Measurements from ENCODE around the gene DNLZ.

The DNLZ gene

DNA sequence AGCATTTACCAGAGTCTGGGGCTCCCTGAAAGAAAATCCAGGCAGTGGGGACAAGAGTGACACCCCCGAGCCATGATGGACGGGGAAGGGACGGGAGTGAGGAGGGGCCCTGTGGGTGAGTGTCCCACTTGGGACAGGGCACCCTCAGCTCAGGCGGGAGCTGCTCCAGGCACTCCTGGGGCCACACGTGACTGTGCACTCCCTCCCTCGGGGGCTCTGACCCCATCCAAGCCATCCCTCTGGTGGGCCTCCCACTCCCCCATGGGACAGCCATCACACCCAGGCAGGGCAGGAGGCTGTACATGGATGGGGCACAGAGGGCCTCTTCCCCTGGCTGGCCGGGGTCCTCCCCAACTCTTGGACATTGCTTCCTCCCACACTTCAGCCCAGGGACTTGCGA, 12.9 kb upstream of the DNLZ start:
- H3K27ac Mint-ChIP-seq = no peak overlapping the region
- H3K27me3 Mint-ChIP-seq (ENCODE audit: low read depth, poor library complexity) = peaks cover 2% of the 10 kb centered on the region
- no peak for DNase-seq
- H3K4me1 Mint-ChIP-seq = peaks cover 22% of the 10 kb centered on the region
- TF ChIP-seq, protein P1, sequence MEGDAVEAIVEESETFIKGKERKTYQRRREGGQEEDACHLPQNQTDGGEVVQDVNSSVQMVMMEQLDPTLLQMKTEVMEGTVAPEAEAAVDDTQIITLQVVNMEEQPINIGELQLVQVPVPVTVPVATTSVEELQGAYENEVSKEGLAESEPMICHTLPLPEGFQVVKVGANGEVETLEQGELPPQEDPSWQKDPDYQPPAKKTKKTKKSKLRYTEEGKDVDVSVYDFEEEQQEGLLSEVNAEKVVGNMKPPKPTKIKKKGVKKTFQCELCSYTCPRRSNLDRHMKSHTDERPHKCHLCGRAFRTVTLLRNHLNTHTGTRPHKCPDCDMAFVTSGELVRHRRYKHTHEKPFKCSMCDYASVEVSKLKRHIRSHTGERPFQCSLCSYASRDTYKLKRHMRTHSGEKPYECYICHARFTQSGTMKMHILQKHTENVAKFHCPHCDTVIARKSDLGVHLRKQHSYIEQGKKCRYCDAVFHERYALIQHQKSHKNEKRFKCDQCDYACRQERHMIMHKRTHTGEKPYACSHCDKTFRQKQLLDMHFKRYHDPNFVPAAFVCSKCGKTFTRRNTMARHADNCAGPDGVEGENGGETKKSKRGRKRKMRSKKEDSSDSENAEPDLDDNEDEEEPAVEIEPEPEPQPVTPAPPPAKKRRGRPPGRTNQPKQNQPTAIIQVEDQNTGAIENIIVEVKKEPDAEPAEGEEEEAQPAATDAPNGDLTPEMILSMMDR (IDR thresholded peaks at IDR 0.05) = no peak
- H3K4me3 Mint-ChIP-seq = no peak overlapping the region
- no peaks in the 10 kb centered on the region for H3K9me3 Mint-ChIP-seq
- H3K36me3 Mint-ChIP-seq (ENCODE audit: low read depth) = no peaks in the 10 kb centered on the region

DNA sequence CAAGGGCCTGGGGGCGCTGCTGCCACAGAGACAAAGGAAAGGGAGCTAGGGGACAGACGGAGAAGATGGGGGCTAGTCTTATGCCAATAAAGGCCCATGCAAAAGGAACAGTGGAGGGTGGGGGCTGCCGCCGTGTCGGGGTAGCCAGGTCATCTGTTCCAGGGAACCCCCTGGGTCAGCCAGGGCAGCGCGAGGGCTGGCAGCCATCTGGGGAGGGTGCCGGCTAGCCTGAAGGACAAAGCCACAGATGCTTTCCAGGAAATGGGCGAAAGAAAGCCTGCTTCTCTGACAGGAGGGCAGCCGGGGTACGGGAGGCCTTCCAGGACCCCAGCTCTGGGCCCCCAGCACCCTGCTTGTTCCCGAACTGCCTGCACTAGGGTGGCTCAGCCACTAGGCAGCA, 11.6 kb upstream of the DNLZ start:
- peaks cover 22% of the 10 kb centered on the region for H3K4me1 Mint-ChIP-seq
- peaks cover 2% of the 10 kb centered on the region for H3K27me3 Mint-ChIP-seq (ENCODE audit: low read depth, poor library complexity)
- no peaks in the 10 kb centered on the region for H3K9me3 Mint-ChIP-seq
- peak overlapping the region; percentile 54 for H3K27ac Mint-ChIP-seq
- H3K36me3 Mint-ChIP-seq (ENCODE audit: low read depth) = no peaks in the 10 kb centered on the region
- TF ChIP-seq, protein P1 (IDR thresholded peaks at IDR 0.05) = no peak
- H3K4me3 Mint-ChIP-seq = no peak overlapping the region
- no peak for DNase-seq

DNA sequence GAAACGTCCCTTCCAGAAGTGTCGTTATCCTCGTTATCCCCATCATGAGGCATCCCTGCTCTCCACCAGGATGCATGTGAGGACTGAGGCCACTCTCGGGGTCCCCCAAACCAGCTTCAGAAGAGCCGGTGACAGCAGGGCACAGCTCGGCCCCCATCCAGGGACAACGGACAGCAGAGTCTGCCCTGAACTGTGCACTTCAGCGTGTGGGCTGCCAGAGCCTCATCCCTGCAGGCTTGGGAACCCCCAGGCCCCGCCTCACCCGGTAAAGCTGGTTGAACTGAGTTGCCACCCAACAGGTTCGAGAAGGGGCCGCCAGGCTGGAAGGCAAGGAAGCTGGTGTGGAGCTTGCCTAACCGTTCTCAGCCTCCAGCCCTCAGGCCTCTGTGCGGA, 10.6 kb upstream of the DNLZ start:
- H3K4me1 Mint-ChIP-seq = peaks cover 22% of the 10 kb centered on the region
- no peak overlapping the region for H3K4me3 Mint-ChIP-seq
- H3K27me3 Mint-ChIP-seq (ENCODE audit: low read depth, poor library complexity) = peaks cover 2% of the 10 kb centered on the region
- H3K9me3 Mint-ChIP-seq = no peaks in the 10 kb centered on the region
- no peaks in the 10 kb centered on the region for H3K36me3 Mint-ChIP-seq (ENCODE audit: low read depth)
- peak overlapping the region; percentile 22 for H3K27ac Mint-ChIP-seq
- no peak for DNase-seq
- TF ChIP-seq, protein P1 (IDR thresholded peaks at IDR 0.05) = no peak

DNA sequence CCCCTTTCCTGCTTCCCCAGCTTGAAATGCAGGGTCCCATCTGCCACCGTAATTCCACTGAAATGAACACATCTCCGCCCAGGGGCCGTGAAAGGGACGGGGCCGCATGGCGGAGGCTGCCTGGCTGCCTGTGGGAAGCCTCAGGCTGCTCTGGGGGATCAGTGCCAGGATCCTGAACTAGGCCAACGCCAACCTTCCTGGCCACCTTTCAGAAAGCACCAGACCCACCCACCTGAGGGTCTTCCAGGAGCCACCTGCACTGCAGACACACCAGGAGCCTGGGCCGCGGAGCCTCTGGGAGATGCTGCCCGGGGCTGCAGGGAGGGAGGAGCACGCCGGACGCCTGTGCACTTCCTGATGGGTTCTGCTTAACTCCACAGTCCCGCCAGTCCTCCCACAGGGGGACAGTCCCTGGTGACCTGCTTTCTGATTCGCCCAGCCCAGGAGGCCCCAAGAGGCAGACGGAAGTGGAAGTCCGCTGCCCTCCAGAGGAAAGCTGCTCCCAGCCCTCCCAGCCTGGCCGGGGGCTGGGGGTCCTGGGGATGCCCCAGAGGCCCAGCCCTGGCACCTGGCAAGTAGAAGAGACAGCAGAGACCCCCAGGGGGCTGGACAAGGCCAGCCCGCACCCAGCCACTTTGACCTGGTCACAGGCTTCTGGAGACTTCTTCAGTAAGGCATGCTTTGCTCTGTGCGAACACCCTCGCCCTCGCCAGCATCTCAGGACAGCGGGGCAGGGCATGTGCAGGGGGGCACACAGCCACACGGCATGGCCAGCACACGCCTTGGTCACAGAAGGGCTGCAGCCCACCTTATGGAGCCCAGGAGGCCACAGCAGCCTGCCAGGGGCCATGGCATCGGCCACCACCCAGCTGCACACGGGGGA, 10.0 kb upstream of the DNLZ start, which contains the start of gene CARD9:
TSS of gene CARD9 (minus strand) at position 370 of the 883 bp plus-strand sequence. CDS start 1,591 bp downstream, outside the sequence.
- H3K36me3 Mint-ChIP-seq (ENCODE audit: low read depth) = no peaks in the 10 kb centered on the region
- peaks cover 2% of the 10 kb centered on the region for H3K27me3 Mint-ChIP-seq (ENCODE audit: low read depth, poor library complexity)
- peaks cover 22% of the 10 kb centered on the region for H3K4me1 Mint-ChIP-seq
- TF ChIP-seq, protein P1 (IDR thresholded peaks at IDR 0.05) = no peak
- H3K27ac Mint-ChIP-seq = peak within 1 kb of the TSS; percentile 22
- no peaks in the 10 kb centered on the region for H3K9me3 Mint-ChIP-seq
- no peak within 1 kb of the TSS for H3K4me3 Mint-ChIP-seq
- no peak for DNase-seq

DNA sequence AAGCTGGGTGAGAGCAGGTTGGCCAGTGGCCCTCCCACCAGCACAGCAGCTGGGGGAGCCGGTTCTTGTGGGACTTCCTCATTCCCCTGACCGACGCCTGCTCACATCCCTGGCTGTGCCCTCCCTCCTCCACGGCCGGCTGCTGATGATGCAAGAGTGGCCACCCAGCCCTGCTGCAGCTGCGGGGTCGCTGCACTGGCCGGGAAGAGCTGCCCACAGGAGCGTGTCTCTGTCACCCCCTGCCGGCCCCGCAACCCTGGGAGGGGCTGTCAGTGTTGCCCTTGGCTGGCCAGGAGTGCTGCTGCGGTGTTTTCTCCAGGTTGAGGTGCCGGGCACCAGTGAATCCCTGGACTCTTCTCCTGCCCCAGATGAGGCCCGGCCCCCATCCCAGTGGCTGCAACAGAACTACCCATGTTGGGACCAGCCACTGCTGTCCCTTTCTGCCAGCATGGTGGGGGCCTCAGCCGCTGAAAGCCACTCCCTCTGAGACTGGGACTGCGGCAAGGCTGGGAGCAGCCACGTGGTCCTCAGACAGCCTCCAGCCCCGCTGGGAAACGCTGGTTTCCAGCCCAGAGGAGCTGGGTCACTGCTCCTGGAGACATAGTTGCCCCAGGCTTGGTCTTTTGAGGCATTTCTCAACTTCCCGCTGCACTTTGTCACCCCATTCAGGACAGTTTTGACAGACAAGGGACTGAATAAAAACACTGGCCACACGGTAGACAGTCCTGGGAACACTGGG, 9.2 kb upstream of the DNLZ start:
- Mint-ChIP-seq H3K4me1 (peaks cover 30% of the 10 kb centered on the region), H3K9me3 (no peaks in the 10 kb centered on the region), H3K36me3 (ENCODE audit: low read depth) (no peaks in the 10 kb centered on the region), H3K27me3 (ENCODE audit: low read depth, poor library complexity) (peaks cover 2% of the 10 kb centered on the region), H3K27ac (no peak overlapping the region), H3K4me3 (no peak overlapping the region)
- TF ChIP-seq, protein P1 (IDR thresholded peaks at IDR 0.05) = no peak
- DNase-seq = peak; percentile 78

Data from nephron progenitor cell (in vitro differentiated cells).